ENCODE data around the gene RAMAC. TPM values are rescaled to one million over a fixed set of nuclear protein-coding genes. Genes with fewer than 3 reads are reported as not detected.
A peak's percentile ranks its signal among the peaks of the same experiment; 100 is the strongest.

The RAMAC gene
- total and polyA plus RNA-seq, 8 donors: 1.2 to 84.0 (median 23.9) TPM

DNA sequence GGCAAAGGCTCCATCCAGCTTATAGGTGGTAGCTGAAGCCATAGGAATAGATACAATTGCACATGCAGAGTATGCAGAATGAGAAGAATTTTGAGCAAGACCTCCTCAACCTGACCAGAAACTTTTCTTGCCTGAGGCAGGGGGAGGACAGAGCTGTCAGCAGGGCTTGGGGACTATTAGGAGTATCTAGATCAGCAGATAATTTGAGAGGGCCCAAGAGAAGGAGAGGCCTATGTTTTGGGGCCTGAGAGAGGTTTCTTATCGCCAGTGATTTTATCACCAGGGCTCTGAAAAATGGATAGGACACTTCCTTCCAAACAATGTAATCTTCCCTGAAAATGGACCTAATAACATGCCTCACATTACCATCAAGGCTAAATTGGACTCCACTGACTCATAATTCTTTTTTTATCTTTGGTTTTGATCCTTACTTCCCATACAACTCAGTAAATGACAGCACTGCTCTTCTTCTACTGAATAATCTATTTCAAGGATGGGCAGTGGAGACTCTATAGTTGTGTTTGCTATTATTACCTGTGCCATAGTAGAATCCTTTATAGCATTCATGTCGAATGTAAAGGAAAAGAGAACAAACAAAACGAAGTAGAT is 15.8 kb upstream of the RAMAC start:
- intact Hi-C loops (cut with DNase I; ENCODE audit: low total_unique reads): no loop called here
- H3K27ac ChIP-seq: peak overlapping the region in 3 of 5 donors; percentile 27 to 55 (median 47)
- TF ChIP-seq POLR2AphosphoS5 (IDR thresholded peaks at IDR 0.05) (no peak), POLR2A (IDR thresholded peaks at IDR 0.05) (no peak), CTCF (IDR thresholded peaks at IDR 0.05) (no peak), EP300 (IDR thresholded peaks at IDR 0.05) (no peak)
- no peaks in the 10 kb centered on the region for H3K9me3 ChIP-seq
- peaks cover 5 to 26% (median 15%) of the 10 kb centered on the region in 4 donors for H3K4me1 ChIP-seq
- no peak for DNase-seq
- 27 to 42% (median 32%) methylated on average over 3 of the region's 3 CpGs for WGBS, 5 donors
- no peaks in the 10 kb centered on the region for H3K36me3 ChIP-seq
- no peaks in the 10 kb centered on the region for H3K27me3 ChIP-seq
- H3K4me3 ChIP-seq: no peak overlapping the region

DNA sequence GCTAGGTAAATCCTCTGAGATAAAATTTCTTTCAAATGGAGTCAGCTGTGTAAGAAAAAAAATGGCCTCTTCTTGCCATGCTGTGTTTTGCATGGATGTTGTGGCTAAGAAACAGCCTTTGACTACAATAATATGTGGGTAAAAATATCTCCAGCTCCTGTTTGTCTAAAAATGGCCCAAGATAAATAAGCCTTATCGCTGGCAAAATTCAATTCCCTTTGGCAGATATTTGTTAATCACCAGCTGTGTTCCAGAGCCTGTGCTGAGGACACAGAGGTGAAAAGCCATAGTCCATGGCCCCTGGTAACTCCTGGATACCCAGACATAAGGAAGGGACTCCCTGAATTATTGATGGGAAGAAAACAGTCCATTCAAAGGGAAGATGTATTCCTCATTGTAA is 15.3 kb upstream of the RAMAC start:
- peaks cover 5 to 26% (median 15%) of the 10 kb centered on the region in 4 donors for H3K4me1 ChIP-seq
- peak overlapping the region; percentile 3 to 68 (median 47) for H3K27ac ChIP-seq
- TF ChIP-seq EP300 (IDR thresholded peaks at IDR 0.05): no peak
- no peak for TF ChIP-seq POLR2A (IDR thresholded peaks at IDR 0.05)
- TF ChIP-seq POLR2AphosphoS5 (IDR thresholded peaks at IDR 0.05): peak in 2 of 3 donors; percentile 19 to 35
- TF ChIP-seq CTCF (IDR thresholded peaks at IDR 0.05): no peak
- intact Hi-C loops (cut with DNase I; ENCODE audit: low total_unique reads): no loop called here
- H3K4me3 ChIP-seq: no peak overlapping the region
- no peaks in the 10 kb centered on the region for H3K36me3 ChIP-seq
- DNase-seq: peak in 1 of 2 donors; percentile 4
- H3K27me3 ChIP-seq: no peaks in the 10 kb centered on the region
- no peaks in the 10 kb centered on the region for H3K9me3 ChIP-seq
- 20 to 45% (median 35%) methylated on average over 1 of the region's 1 CpG for WGBS, 5 donors

DNA sequence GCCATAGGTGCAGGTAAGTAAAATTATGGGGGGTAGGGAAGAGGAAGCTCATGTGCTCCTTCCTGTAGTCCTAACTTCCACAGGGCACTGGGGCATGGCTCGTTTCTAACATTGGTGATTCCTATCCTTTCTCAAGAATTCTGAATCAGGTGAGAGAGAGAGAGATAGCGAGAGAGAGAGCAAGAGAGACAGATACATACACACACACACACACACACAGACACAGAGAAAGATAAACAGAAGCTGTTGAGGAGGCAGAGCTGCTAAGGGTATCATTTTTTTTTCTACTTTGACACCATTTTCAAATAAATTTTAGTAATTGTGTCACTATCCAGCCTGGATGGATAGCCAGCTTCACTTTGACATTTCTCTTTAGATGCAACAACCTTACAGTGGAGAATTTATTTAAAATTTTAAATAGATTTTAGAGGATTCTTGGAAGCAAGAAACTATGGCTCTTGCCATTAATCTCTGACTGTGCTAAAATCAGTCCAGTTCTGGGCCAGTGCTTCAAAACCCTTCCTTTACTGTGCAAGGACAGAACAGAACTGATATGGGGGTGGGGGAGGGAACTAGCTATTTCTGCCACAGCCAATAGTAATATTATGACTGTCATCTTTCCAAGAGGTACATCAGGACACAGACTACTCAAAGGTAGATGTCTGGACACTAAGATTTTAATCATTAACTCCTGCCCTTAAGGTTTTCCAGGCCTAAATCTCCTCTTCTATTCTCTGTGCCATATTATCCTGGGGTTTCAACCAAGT is 14.6 kb upstream of the RAMAC start:
- intact Hi-C loops (cut with DNase I; ENCODE audit: low total_unique reads): no loop called here
- H3K4me3 ChIP-seq: no peak overlapping the region
- no peaks in the 10 kb centered on the region for H3K27me3 ChIP-seq
- peaks cover 5 to 26% (median 15%) of the 10 kb centered on the region in 4 donors for H3K4me1 ChIP-seq
- no peak for DNase-seq
- H3K36me3 ChIP-seq: no peaks in the 10 kb centered on the region
- peak overlapping the region in 4 of 5 donors; percentile 3 to 68 (median 21) for H3K27ac ChIP-seq
- 54 to 68% (median 63%) methylated on average over 2 of the region's 2 CpGs for WGBS, 5 donors
- no peaks in the 10 kb centered on the region for H3K9me3 ChIP-seq
- no peak for TF ChIP-seq POLR2AphosphoS5 (IDR thresholded peaks at IDR 0.05)
- no peak for TF ChIP-seq EP300 (IDR thresholded peaks at IDR 0.05)
- no peak for TF ChIP-seq CTCF (IDR thresholded peaks at IDR 0.05)
- TF ChIP-seq POLR2A (IDR thresholded peaks at IDR 0.05): no peak

- 27 to 63% (median 36%) methylated on average over 1 of the region's 1 CpG for WGBS, 5 donors
- intact Hi-C loops (cut with DNase I; ENCODE audit: low total_unique reads): no loop called here
- no peak overlapping the region for H3K27ac ChIP-seq
- no peak for DNase-seq
- H3K36me3 ChIP-seq: no peaks in the 10 kb centered on the region
- no peaks in the 10 kb centered on the region for H3K27me3 ChIP-seq
- H3K9me3 ChIP-seq: no peaks in the 10 kb centered on the region
- TF ChIP-seq CTCF (IDR thresholded peaks at IDR 0.05): no peak
- H3K4me3 ChIP-seq: no peak overlapping the region
- H3K4me1 ChIP-seq: peaks cover 5 to 26% (median 15%) of the 10 kb centered on the region in 4 donors
Observed at GRCh38 chr15:82972990-82973389, 13.0 kb upstream of the RAMAC start.
